Ascending aorta (tissue), 2 donors: ENCODE measurements around the gene ASB18. TPM values are rescaled to one million over a fixed set of nuclear protein-coding genes. Genes with fewer than 3 reads are reported as not detected.

Experiments used
- DNase-seq, 2 donors: peaks; one replicate each; pipeline ENCODE4 v3.0.0-alpha.2; 2019; ENCODE audit warnings: low spot score in 2 of 2
- H3K27ac ChIP-seq, 2 donors: fragments of 200-600 bp; sonication (generic); one replicate each; pipeline ENCODE4 v1.5.1; 2016 to 2017; ENCODE audit warnings: mild to moderate bottlenecking in 1 of 2
- H3K27me3 ChIP-seq: fragments of 200-600 bp; sonication (generic); one replicate; pipeline ENCODE4 v1.5.1; 2017
- H3K36me3 ChIP-seq, 2 donors: fragments of 200-600 bp; sonication (generic); one replicate each; pipeline ENCODE4 v1.5.1; 2016
- H3K4me1 ChIP-seq, 2 donors: fragments of 200-600 bp; sonication (generic); one replicate each; pipeline ENCODE4 v1.5.1; 2016 to 2017; ENCODE audit warnings: mild to moderate bottlenecking in 1 of 2
- H3K4me3 ChIP-seq, 2 donors: fragments of 200-600 bp; sonication (generic); one replicate each; pipeline ENCODE4 v1.5.1; 2016 to 2017; ENCODE audit warnings: mild to moderate bottlenecking in 1 of 2
- H3K9me3 ChIP-seq, 2 donors: fragments of 200-600 bp; sonication (generic); one replicate each; pipeline ENCODE4 v1.5.1; 2016
- intact Hi-C: fragments of 100-400 bp; cut with DNase I; formaldehyde crosslinking; loops from one replicate; pipeline ENCODE4 v1.15.1; 2023
- total RNA-seq: library from RNA; depleted of rRNA; stranded (reverse); fragments of >200 nt; gene quantifications from one replicate; pipeline ENCODE4 v1.1.0, GENCODE V29; 2016
- TF ChIP-seq, protein P1 (sequence below), 3 experiments: fragments of 200-600 bp in 2 of 3; fragments of 450-650 bp in 1 of 3; sonication (generic) in 2 of 3; IDR thresholded peaks; one replicate each; pipeline ENCODE4 v1.5.1; 2016 to 2019; ENCODE audit warnings: antibody characterized with exemption in 3 of 3, mild to moderate bottlenecking in 1 of 3, moderate library complexity in 1 of 3

The ASB18 gene
- total RNA-seq, 1 donor from 2014 or later, result not detected

DNA sequence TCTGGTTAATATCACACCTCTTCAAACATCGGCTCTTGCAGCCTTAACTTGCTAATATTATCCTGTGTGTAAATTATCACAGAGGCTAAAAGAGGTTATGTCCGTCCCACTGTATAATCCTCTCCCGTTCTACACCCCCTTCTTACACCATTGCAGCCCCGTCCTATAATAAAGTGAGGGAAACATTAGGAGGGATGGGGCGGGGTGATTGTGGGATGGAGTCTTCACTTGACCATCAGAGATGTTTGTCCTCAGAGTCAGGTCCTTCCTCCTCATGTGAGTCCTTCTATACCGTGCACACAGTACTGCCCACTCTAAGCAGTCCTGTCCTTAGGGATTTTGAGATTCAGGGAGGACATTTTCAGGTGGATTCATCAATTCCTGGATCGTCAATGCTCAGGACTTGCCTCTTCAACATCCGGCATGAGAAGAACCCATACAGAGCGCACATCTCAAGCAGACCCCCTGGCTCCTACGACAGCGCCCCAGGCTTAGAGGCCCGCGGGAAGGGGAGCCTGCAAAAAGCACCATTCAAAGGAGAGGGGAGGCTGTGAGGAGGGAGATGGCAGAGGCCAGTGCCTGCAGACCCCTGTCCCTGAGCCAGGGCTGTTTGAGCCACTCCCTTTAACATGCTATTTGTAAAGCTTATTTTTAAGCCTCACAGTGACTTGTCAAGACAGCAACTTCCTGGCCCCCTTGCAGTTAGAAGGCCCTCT lies 42.8 kb upstream of the ASB18 start:
- intact Hi-C loops, result no loop called here
- DNase-seq, result no peak
- Histone ChIP-seq H3K4me3 (no peak overlapping the region), H3K9me3 (no peaks in the 10 kb centered on the region), H3K27ac (no peak overlapping the region), H3K4me1 (no peaks in the 10 kb centered on the region), H3K27me3 (no peaks in the 10 kb centered on the region), H3K36me3 (no peaks in the 10 kb centered on the region)
- TF ChIP-seq, protein P1, sequence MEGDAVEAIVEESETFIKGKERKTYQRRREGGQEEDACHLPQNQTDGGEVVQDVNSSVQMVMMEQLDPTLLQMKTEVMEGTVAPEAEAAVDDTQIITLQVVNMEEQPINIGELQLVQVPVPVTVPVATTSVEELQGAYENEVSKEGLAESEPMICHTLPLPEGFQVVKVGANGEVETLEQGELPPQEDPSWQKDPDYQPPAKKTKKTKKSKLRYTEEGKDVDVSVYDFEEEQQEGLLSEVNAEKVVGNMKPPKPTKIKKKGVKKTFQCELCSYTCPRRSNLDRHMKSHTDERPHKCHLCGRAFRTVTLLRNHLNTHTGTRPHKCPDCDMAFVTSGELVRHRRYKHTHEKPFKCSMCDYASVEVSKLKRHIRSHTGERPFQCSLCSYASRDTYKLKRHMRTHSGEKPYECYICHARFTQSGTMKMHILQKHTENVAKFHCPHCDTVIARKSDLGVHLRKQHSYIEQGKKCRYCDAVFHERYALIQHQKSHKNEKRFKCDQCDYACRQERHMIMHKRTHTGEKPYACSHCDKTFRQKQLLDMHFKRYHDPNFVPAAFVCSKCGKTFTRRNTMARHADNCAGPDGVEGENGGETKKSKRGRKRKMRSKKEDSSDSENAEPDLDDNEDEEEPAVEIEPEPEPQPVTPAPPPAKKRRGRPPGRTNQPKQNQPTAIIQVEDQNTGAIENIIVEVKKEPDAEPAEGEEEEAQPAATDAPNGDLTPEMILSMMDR (IDR thresholded peaks at IDR 0.05), result no peak

DNA sequence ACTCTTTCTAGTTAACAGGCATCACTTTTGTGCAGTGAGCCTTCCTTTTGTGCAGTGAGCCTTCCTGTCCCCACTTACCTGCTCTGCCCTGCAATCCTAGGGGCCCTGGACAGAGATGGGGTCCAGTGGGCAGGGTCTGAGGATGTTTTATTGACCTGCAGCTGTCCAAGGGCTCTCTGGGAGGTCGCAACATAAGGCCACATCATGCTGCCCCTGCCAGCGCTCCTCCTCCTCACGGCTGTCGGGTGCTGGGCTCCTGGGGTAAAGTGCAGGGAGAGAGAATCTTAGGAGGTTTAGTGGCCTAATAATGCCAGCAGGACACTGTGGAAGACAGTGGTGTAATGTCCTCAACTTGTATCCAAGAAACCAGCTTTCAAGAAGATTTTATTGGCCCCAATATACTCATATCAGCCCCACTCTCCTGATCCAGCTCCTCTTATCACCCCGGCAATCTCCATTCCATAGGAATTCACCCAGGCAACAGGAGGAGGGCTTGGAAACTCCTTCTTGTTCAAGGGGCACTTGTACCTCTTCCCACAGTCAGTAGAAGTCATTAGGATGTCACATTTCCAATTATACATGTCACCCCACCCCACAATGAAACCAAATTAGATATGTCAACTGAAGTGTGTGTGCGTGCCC lies 41.9 kb upstream of the ASB18 start:
- no peaks in the 10 kb centered on the region for H3K9me3 ChIP-seq
- TF ChIP-seq, protein P1 (IDR thresholded peaks at IDR 0.05), result no peak
- H3K27ac ChIP-seq, result no peak overlapping the region
- no peak overlapping the region for H3K4me3 ChIP-seq
- H3K36me3 ChIP-seq, result no peaks in the 10 kb centered on the region
- DNase-seq, result no peak
- H3K4me1 ChIP-seq, result no peaks in the 10 kb centered on the region
- intact Hi-C loops, result no loop called here
- no peaks in the 10 kb centered on the region for H3K27me3 ChIP-seq

DNA sequence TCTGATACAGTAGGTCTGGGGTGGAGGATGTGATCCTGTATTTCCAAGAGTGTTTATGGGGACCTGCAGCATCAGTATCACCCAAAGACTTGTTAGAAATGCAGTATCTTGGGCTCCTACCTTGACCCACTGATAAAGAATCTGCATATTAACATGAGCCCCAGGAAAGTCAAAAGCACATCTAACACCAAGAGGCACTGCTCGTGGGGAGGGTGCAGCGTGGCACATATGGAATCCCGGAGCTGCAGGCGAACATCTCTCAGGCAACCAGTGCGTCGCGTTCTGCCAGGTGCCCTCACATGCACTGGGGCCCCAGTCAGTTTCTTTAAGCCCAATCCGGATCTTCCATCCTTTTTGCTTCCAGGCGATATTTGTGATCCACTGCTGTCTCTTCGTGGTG lies 41.3 kb upstream of the ASB18 start:
- H3K36me3 ChIP-seq, result no peaks in the 10 kb centered on the region
- H3K27me3 ChIP-seq, result no peaks in the 10 kb centered on the region
- no peaks in the 10 kb centered on the region for H3K9me3 ChIP-seq
- no peak overlapping the region for H3K4me3 ChIP-seq
- H3K27ac ChIP-seq, result no peak overlapping the region
- intact Hi-C loops, result no loop called here
- no peak for DNase-seq
- TF ChIP-seq, protein P1 (IDR thresholded peaks at IDR 0.05), result no peak
- no peaks in the 10 kb centered on the region for H3K4me1 ChIP-seq

DNA sequence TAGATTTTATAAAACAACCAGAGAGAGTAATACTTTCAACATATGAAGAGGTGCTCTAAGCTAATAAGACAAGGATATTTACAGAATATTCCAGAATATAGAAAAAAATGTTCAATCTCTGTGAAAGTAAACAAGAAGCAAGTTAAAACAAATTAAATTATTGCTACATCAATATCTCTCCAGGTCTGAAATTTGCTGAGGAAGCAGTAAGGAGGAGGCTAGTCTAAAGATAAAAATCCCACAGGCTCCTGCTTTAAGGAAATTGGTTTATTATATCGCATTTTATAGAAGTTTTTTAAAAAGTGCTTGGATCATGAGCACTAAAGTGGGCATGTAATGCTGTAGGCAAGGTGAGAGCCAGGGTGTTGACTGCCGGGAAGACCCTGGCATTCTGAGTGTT lies 39.7 kb upstream of the ASB18 start:
- no peak overlapping the region for H3K27ac ChIP-seq
- no peaks in the 10 kb centered on the region for H3K27me3 ChIP-seq
- H3K36me3 ChIP-seq, result no peaks in the 10 kb centered on the region
- no peak for DNase-seq
- TF ChIP-seq, protein P1 (IDR thresholded peaks at IDR 0.05), result no peak
- H3K4me1 ChIP-seq, result no peaks in the 10 kb centered on the region
- no peak overlapping the region for H3K4me3 ChIP-seq
- no peaks in the 10 kb centered on the region for H3K9me3 ChIP-seq
- intact Hi-C loops, result no loop called here

DNA sequence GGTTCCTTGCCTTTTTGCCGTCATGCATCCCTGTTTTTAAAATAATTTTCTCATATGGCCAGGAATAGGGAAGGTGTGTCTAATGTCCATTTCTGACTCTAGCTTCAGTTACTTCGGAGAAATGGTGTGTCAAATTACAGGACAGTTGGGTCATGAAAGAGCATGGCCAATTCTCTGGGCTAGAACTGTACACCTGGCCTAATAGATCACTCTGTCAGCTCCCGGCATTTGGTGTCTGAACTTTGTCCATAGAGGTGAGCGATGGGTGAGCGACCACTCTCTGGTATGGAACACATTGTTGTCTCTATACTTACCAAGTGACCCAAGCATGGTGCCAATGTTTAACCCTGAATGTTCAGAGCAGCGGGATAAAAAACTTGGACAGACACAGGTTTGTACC lies 38.3 kb upstream of the ASB18 start:
- H3K9me3 ChIP-seq, result no peaks in the 10 kb centered on the region
- H3K27me3 ChIP-seq, result no peaks in the 10 kb centered on the region
- TF ChIP-seq, protein P1 (IDR thresholded peaks at IDR 0.05), result no peak
- no peak overlapping the region for H3K4me3 ChIP-seq
- no peak overlapping the region for H3K27ac ChIP-seq
- intact Hi-C loops, result no loop called here
- no peaks in the 10 kb centered on the region for H3K4me1 ChIP-seq
- H3K36me3 ChIP-seq, result no peaks in the 10 kb centered on the region
- no peak for DNase-seq
